SH-SY5Y (cell line): ENCODE measurements around the gene LRRC75B.

Experiments used
- GATA2 ChIP-seq: IDR thresholded peaks from 2 replicates; pipeline ENCODE4 v1.6.1; 2011; ENCODE audit warnings: mild to moderate bottlenecking, low read depth, low read length
- GATA3 ChIP-seq: IDR thresholded peaks from 2 replicates; pipeline ENCODE4 v1.6.1; 2011; ENCODE audit warnings: low read depth, mild to moderate bottlenecking, low read length, moderate library complexity

GRCh38 chr22:24590596-24591173, 2.2 kb downstream of the LRRC75B start:
- no peak for TF ChIP-seq GATA2
- TF ChIP-seq GATA3 = no peak
